Peyer's patch (tissue), 4 donors: ENCODE data around the gene ALPL.
"Not testable (repeated sequence)": the region's sequence is repeated elsewhere in the genome, so short reads cannot be mapped to it uniquely, and the experiment has no call there.

Experiments
- POLR2A ChIP-seq, 2 donors: fragments of 450-650 bp; IDR thresholded peaks; one replicate each; pipeline ENCODE4 v1.5.1; 2017; ENCODE audit warnings: antibody characterized with exemption in 2 of 2, mild to moderate bottlenecking in 2 of 2, moderate library complexity in 2 of 2
- TF ChIP-seq, protein P1 (sequence below), 6 experiments: fragments of 450-650 bp in 4 of 6; fragments of 200-600 bp in 2 of 6; sonication (generic) in 1 of 6; IDR thresholded peaks; one replicate each; pipeline ENCODE4 v1.5.1; 2017 to 2019; ENCODE audit warnings: antibody characterized with exemption in 6 of 6, mild to moderate bottlenecking in 3 of 6, moderate library complexity in 1 of 6

DNA sequence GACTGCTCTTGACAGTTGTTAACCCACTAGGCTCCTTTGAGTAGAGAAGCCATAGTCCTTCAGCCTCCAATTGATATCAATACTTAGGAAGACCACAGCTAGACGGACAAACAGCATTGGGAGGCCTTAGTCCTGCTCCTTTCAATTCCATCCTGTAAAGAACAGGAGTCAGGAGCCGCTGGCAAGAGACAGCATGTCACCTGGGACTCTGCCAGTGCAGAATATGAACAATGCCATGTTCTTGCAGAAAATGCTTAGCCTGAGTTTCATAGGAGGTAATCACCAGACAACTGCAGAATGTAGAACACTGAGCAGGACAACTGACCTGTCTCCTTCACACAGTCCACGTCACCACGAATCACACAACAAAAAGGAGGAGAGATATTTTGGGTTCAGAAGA is 25.3 kb upstream of the ALPL start:
- TF ChIP-seq, protein P1, sequence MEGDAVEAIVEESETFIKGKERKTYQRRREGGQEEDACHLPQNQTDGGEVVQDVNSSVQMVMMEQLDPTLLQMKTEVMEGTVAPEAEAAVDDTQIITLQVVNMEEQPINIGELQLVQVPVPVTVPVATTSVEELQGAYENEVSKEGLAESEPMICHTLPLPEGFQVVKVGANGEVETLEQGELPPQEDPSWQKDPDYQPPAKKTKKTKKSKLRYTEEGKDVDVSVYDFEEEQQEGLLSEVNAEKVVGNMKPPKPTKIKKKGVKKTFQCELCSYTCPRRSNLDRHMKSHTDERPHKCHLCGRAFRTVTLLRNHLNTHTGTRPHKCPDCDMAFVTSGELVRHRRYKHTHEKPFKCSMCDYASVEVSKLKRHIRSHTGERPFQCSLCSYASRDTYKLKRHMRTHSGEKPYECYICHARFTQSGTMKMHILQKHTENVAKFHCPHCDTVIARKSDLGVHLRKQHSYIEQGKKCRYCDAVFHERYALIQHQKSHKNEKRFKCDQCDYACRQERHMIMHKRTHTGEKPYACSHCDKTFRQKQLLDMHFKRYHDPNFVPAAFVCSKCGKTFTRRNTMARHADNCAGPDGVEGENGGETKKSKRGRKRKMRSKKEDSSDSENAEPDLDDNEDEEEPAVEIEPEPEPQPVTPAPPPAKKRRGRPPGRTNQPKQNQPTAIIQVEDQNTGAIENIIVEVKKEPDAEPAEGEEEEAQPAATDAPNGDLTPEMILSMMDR (IDR thresholded peaks at IDR 0.05), result not testable (repeated sequence)
- TF ChIP-seq POLR2A (IDR thresholded peaks at IDR 0.05), result not testable (repeated sequence)
